ENCODE results near the gene ABITRAM. TPM values are rescaled to one million over a fixed set of nuclear protein-coding genes. Genes with fewer than 3 reads are reported as not detected.

ABITRAM gene
- total and polyA plus RNA-seq, 2 donors from 2014 or later = 11.7 to 13.6 TPM

- H3K9me3 ChIP-seq (ENCODE audit: control insufficient read depth in 2 of 3, insufficient read depth in 1 of 3, low read length in 3 of 3) = no peaks in the 10 kb centered on the region
- H3K27ac ChIP-seq (ENCODE audit: low read depth in 2 of 2, low read length in 2 of 2) = peak within 1 kb of the TSS; percentile 85 to 95
- H3K27me3 ChIP-seq (ENCODE audit: control insufficient read depth, insufficient read depth, low read length) = no peaks in the 10 kb centered on the region
- H3K4me1 ChIP-seq (ENCODE audit: control insufficient read depth in 2 of 3, insufficient read depth in 2 of 3, low read depth in 1 of 3, low read length in 3 of 3) = peaks cover 8 to 10% (median 9%) of the 10 kb centered on the region in 3 donors
- H3K36me3 ChIP-seq (ENCODE audit: control insufficient read depth in 2 of 3, insufficient read depth in 3 of 3, low read length in 3 of 3) = peaks cover under 1 to 3% (median 3%) of the 10 kb centered on the region in 3 donors
- no peak for TF ChIP-seq CTCF (IDR thresholded peaks at IDR 0.05; ENCODE audit: borderline replicate concordance, extremely low read depth, insufficient read depth)
- DNase-seq (peak; percentile 95 to 98 (median 97)), FAIRE-seq (no peak)
- peak within 1 kb of the TSS; percentile 85 to 100 (median 99) for H3K4me3 ChIP-seq (ENCODE audit: low read length in 3 of 3)
- intact Hi-C loops (cut with DNase I) = no loop called here
- peak within 1 kb of the TSS; percentile 92 to 98 (median 95) for H3K9ac ChIP-seq (ENCODE audit: low read length in 3 of 3)
Measured at GRCh38 chr9:108933718-108934322, 380 bp upstream of the ABITRAM start, which contains the start of gene ELP1. TSS of gene ELP1 (minus strand) at chr9:108934124. CDS start at chr9:108931146, 2,978 bp downstream.

GRCh38 chr9:108937561-108938305, 3.5 kb downstream of the ABITRAM start:
- Histone ChIP-seq H3K36me3 (ENCODE audit: control insufficient read depth in 2 of 3, insufficient read depth in 3 of 3, low read length in 3 of 3) (peaks cover 0 to 4% (median 4%) of the 10 kb centered on the region in 3 donors), H3K4me3 (ENCODE audit: low read length in 3 of 3) (no peak overlapping the region), H3K27ac (ENCODE audit: low read depth in 2 of 2, low read length in 2 of 2) (no peak overlapping the region), H3K9ac (ENCODE audit: low read length in 3 of 3) (no peak overlapping the region), H3K9me3 (ENCODE audit: control insufficient read depth in 2 of 3, insufficient read depth in 1 of 3, low read length in 3 of 3) (no peaks in the 10 kb centered on the region), H3K27me3 (ENCODE audit: control insufficient read depth, insufficient read depth, low read length) (no peaks in the 10 kb centered on the region), H3K4me1 (ENCODE audit: control insufficient read depth in 2 of 3, insufficient read depth in 2 of 3, low read depth in 1 of 3, low read length in 3 of 3) (peaks cover 5 to 7% (median 7%) of the 10 kb centered on the region in 3 donors)
- TF ChIP-seq CTCF (IDR thresholded peaks at IDR 0.05; ENCODE audit: borderline replicate concordance, extremely low read depth, insufficient read depth) = no peak
- intact Hi-C loops (cut with DNase I) = no loop called here
- DNase-seq (no peak), FAIRE-seq (no peak)

- TF ChIP-seq CTCF (IDR thresholded peaks at IDR 0.05; ENCODE audit: borderline replicate concordance, extremely low read depth, insufficient read depth) = no peak
- Histone ChIP-seq H3K27ac (ENCODE audit: low read depth in 2 of 2, low read length in 2 of 2) (no peak overlapping the region), H3K9me3 (ENCODE audit: control insufficient read depth in 2 of 3, insufficient read depth in 1 of 3, low read length in 3 of 3) (no peaks in the 10 kb centered on the region), H3K27me3 (ENCODE audit: control insufficient read depth, insufficient read depth, low read length) (no peaks in the 10 kb centered on the region), H3K36me3 (ENCODE audit: control insufficient read depth in 2 of 3, insufficient read depth in 3 of 3, low read length in 3 of 3) (peaks cover 0 to 4% (median 4%) of the 10 kb centered on the region in 3 donors), H3K9ac (ENCODE audit: low read length in 3 of 3) (no peak overlapping the region), H3K4me3 (ENCODE audit: low read length in 3 of 3) (no peak overlapping the region), H3K4me1 (ENCODE audit: control insufficient read depth in 2 of 3, insufficient read depth in 2 of 3, low read depth in 1 of 3, low read length in 3 of 3) (peaks cover 0 to 4% (median 2%) of the 10 kb centered on the region in 3 donors)
- FAIRE-seq = no peak
- no peak for DNase-seq
- intact Hi-C loops (cut with DNase I) = no loop called here
Measured at GRCh38 chr9:108939975-108940374, 5.8 kb downstream of the ABITRAM start.
